HCT116 (cell line): Measurements from ENCODE around the gene AEBP2. TPM values are rescaled to one million over a fixed set of nuclear protein-coding genes. Genes with fewer than 3 reads are reported as not detected.

Experiments
- ATAC-seq: fragments of 200-7000 bp; cut with Tn5 transposase; 2 replicates; pipeline ENCODE4 v1.9.1; 2020; ENCODE audit warnings: mild to moderate bottlenecking, moderate library complexity
- BruUV-seq: library from RNA; stranded (reverse); fragments of 400-500 nt; replicated peaks from 2 replicates; lab custom pipeline; 2021; lab: Mats Ljungman, UMichigan
- CTCF ChIA-PET: fragments of 300-600 bp; sonication (Branson Sonifier 250); formaldehyde crosslinking; loops from one replicate; lab custom pipeline; 2021; ENCODE audit warnings: antibody characterized with exemption; lab: Charles Lee
- POLR2A ChIA-PET: fragments of 300-600, 350-600 bp; sonication (Branson Sonifier 250); formaldehyde crosslinking; loops from one replicate; lab custom pipeline; 2021; ENCODE audit warnings: antibody characterized with exemption; lab: Charles Lee
- RAD21 ChIA-PET, 2 experiments: fragments of 300-600 bp; sonication (Branson Sonifier 250); formaldehyde crosslinking; loops; one replicate each; lab custom pipeline; 2023; ENCODE audit warnings: low total read pairs in 2 of 2; ENCODE audit not compliant: uncharacterized antibody in 2 of 2, unreplicated experiment in 2 of 2, low non-redundant PET in 1 of 2; lab: Charles Lee
- DNase-seq: peaks from one replicate; pipeline ENCODE4 v3.0.0-alpha.2; 2010; ENCODE audit warnings: low read depth, low spot score
- H2AFZ ChIP-seq: fragments of 200-600 bp; shearing (Covaris generic), sonication (generic); 2 replicates; pipeline ENCODE4 v1.6.1; 2017; ENCODE audit warnings: low read depth, mixed run types, mixed read lengths, antibody characterized with exemption, low read length; ENCODE audit not compliant: poor library complexity, severe bottlenecking
- H3K27ac ChIP-seq: 2 replicates; pipeline ENCODE4 v1.5.1; 2012; ENCODE audit warnings: low read depth, low read length
- H3K27me3 ChIP-seq: fragments of 200-600 bp; sonication (generic); 2 replicates; pipeline ENCODE4 v1.6.1; 2016; ENCODE audit warnings: mixed run types, low read length, mixed read lengths; ENCODE audit not compliant: insufficient read depth
- H3K36me3 ChIP-seq, 2 experiments: fragments of 200-500 bp in 1 of 2; fragments of 200-600 bp in 1 of 2; sonication (Bioruptor generic) in 1 of 2; sonication (generic) in 1 of 2; 2 replicates each; pipeline versions ENCODE4 v1.5.1 to v1.6.1; 2014 to 2016; ENCODE audit warnings: low read length in 2 of 2, inconsistent platforms in 1 of 2, mixed read lengths in 1 of 2, mixed run types in 1 of 2; ENCODE audit not compliant: insufficient read depth in 2 of 2, control insufficient read depth in 1 of 2
- H3K4me1 ChIP-seq, 2 experiments: fragments of 200-600 bp in 1 of 2; sonication (generic) in 1 of 2; 2 replicates each; pipeline versions ENCODE4 v1.5.1 to v1.6.1; 2012 to 2017; ENCODE audit warnings: low read length in 2 of 2, inconsistent platforms in 1 of 2, mild to moderate bottlenecking in 1 of 2, mixed read lengths in 1 of 2, mixed run types in 1 of 2, moderate library complexity in 1 of 2; ENCODE audit not compliant: insufficient read depth in 2 of 2, control insufficient read depth in 1 of 2
- H3K4me2 ChIP-seq: fragments of 200-600 bp; sonication (generic); 2 replicates; pipeline ENCODE4 v1.6.1; 2017; ENCODE audit warnings: mixed run types, low read length, mixed read lengths
- H3K4me3 ChIP-seq, 2 experiments: fragments of 200-600 bp in 1 of 2; sonication (generic) in 1 of 2; replicated peaks in 1 of 2; 2 replicates each; pipeline ENCODE4 v1.5.1; 2011 to 2016; ENCODE audit warnings: low read length in 2 of 2, control low read depth in 1 of 2, low read depth in 1 of 2, mild to moderate bottlenecking in 1 of 2, mixed read lengths in 1 of 2, mixed run types in 1 of 2
- H3K79me2 ChIP-seq: fragments of 200-600 bp; sonication (generic); 2 replicates; pipeline ENCODE4 v1.6.1; 2017; ENCODE audit warnings: mild to moderate bottlenecking, mixed run types, low read length, moderate library complexity, mixed read lengths; ENCODE audit not compliant: insufficient read depth
- H3K9ac ChIP-seq: fragments of 200-600 bp; sonication (generic); 2 replicates; pipeline ENCODE4 v1.6.1; 2016; ENCODE audit warnings: low read length, mixed read lengths
- H3K9me2 ChIP-seq: fragments of 200-600 bp; sonication (generic), shearing (Covaris generic); 2 replicates; pipeline ENCODE4 v1.6.1; 2017; ENCODE audit warnings: mixed run types, mild to moderate bottlenecking, moderate library complexity; ENCODE audit not compliant: insufficient read depth
- H3K9me3 ChIP-seq, 2 experiments: fragments of 200-500 bp in 1 of 2; fragments of 200-600 bp in 1 of 2; sonication (Bioruptor generic) in 1 of 2; sonication (generic) in 1 of 2; 2 replicates each; pipeline ENCODE4 v1.6.1; 2014 to 2017; ENCODE audit warnings: low read length in 2 of 2, mixed read lengths in 2 of 2, inconsistent platforms in 1 of 2, low read depth in 1 of 2, mild to moderate bottlenecking in 1 of 2, mixed run types in 1 of 2, moderate library complexity in 1 of 2; ENCODE audit not compliant: control insufficient read depth in 1 of 2, insufficient read depth in 1 of 2
- H4K20me1 ChIP-seq: fragments of 200-600 bp; sonication (generic), shearing (Covaris generic); 2 replicates; pipeline ENCODE4 v1.6.1; 2017; ENCODE audit warnings: mixed run types, mild to moderate bottlenecking, moderate library complexity; ENCODE audit not compliant: insufficient read depth
- ATF3 ChIP-seq: IDR thresholded peaks from 2 replicates; pipeline ENCODE4 v1.6.1; 2012
- CBX3 ChIP-seq: IDR thresholded peaks from 2 replicates; pipeline ENCODE4 v1.6.1; 2012; ENCODE audit warnings: low read depth
- EZH2 ChIP-seq: fragments of 200-600 bp; sonication (generic); IDR thresholded peaks from 2 replicates; pipeline ENCODE4 v1.6.1; 2017; ENCODE audit warnings: antibody characterized with exemption, mixed run types
- FOSL1 ChIP-seq: IDR thresholded peaks from 2 replicates; pipeline ENCODE4 v1.6.1; 2012; ENCODE audit warnings: low read depth
- MAX ChIP-seq: IDR thresholded peaks from 2 replicates; pipeline ENCODE4 v1.6.1; 2012
- POLR2AphosphoS5 ChIP-seq: IDR thresholded peaks from 2 replicates; pipeline ENCODE4 v1.6.1; 2011; ENCODE audit warnings: mild to moderate bottlenecking, low read depth, low read length, moderate library complexity
- RAD21 ChIP-seq: IDR thresholded peaks from 2 replicates; pipeline ENCODE4 v1.6.1; 2012; ENCODE audit warnings: low read depth, mild to moderate bottlenecking
- REST ChIP-seq: IDR thresholded peaks from 2 replicates; pipeline ENCODE4 v1.6.1; 2012; ENCODE audit warnings: low read depth
- SIN3A ChIP-seq: IDR thresholded peaks from 2 replicates; pipeline ENCODE4 v1.6.1; 2012; ENCODE audit warnings: low read depth
- SP1 ChIP-seq: IDR thresholded peaks from 2 replicates; pipeline ENCODE4 v1.6.1; 2012; ENCODE audit warnings: low read depth
- SRF ChIP-seq: IDR thresholded peaks from 2 replicates; pipeline ENCODE4 v1.6.1; 2012; ENCODE audit warnings: low read depth
- TCF7L2 ChIP-seq: IDR thresholded peaks from 2 replicates; pipeline ENCODE4 v1.7.0; 2011; ENCODE audit warnings: borderline replicate concordance, inconsistent platforms; ENCODE audit not compliant: insufficient read depth, insufficient read length; ENCODE audit errors: extremely low read depth
- YY1 ChIP-seq: IDR thresholded peaks from 2 replicates; pipeline ENCODE4 v1.6.1; 2011; ENCODE audit warnings: low read length, low read depth, moderate library complexity, mild to moderate bottlenecking; ENCODE audit not compliant: insufficient replicate concordance; ENCODE audit errors: extremely low read depth
- ZBTB33 ChIP-seq: IDR thresholded peaks from 2 replicates; pipeline ENCODE4 v1.6.1; 2011; ENCODE audit warnings: mild to moderate bottlenecking, low read length, moderate library complexity; ENCODE audit not compliant: insufficient replicate concordance; ENCODE audit errors: extremely low read depth
- ZFX ChIP-seq: fragments of 450-650 bp; IDR thresholded peaks from 2 replicates; pipeline ENCODE4 v1.6.1; 2017
- ZNF274 ChIP-seq: fragments of 200-500 bp; sonication (Bioruptor generic); IDR thresholded peaks from 2 replicates; pipeline ENCODE4 v1.6.1; 2014; ENCODE audit warnings: mild to moderate bottlenecking, low read depth, low read length, inconsistent platforms
- intact Hi-C: fragments of 100-400 bp; cut with micrococcal nuclease; formaldehyde crosslinking; loops from 2 replicates; pipeline ENCODE4 v1.10.0; 2022
- total RNA-seq: library from RNA; stranded (reverse); gene quantifications from one replicate; pipeline ENCODE4 v1.2.1, GENCODE V29; 2021; ENCODE audit not compliant: unreplicated experiment

Gene AEBP2
- total RNA-seq, 1 experiment from 2014 or later = 44.6 TPM

- peaks cover 0 to 2% of the 10 kb centered on the region in 2 experiments; a peak in 1 of 4 replicates for H3K36me3 ChIP-seq
- intact Hi-C loops = no loop called here
- no peak overlapping the region for H3K9ac ChIP-seq
- ATAC-seq (no peak), DNase-seq (no peak)
- no peaks in the 10 kb centered on the region for H3K9me3 ChIP-seq
- H3K27ac ChIP-seq = no peak overlapping the region
- peaks cover under 1 to 5% of the 10 kb centered on the region in 2 experiments; a peak in 3 of 4 replicates for H3K4me1 ChIP-seq
- H3K4me2 ChIP-seq = no peak overlapping the region
- CTCF ChIA-PET = no interaction called here
- RAD21 ChIA-PET = no interaction called here
- H3K79me2 ChIP-seq = peaks cover 10% of the 10 kb centered on the region; the same call in 1 of the 2 replicates
- BruUV-seq = no TSS peak
- POLR2A ChIA-PET = no interaction called here
- H3K4me3 ChIP-seq = no peak overlapping the region
- H4K20me1 ChIP-seq = no peaks in the 10 kb centered on the region
- no peak overlapping the region for H2AFZ ChIP-seq
- no peaks in the 10 kb centered on the region for H3K27me3 ChIP-seq
- no peaks in the 10 kb centered on the region for H3K9me2 ChIP-seq
- TF ChIP-seq TCF7L2 (no peak), YY1 (no peak), SRF (no peak), ATF3 (no peak), ZBTB33 (no peak), CBX3 (no peak), POLR2AphosphoS5 (no peak), ZNF274 (no peak), EZH2 (no peak), SIN3A (no peak), RAD21 (no peak), ZFX (no peak), MAX (no peak), FOSL1 (no peak), SP1 (no peak), REST (no peak)
Observed at GRCh38 chr12:19520646-19521415, 81.5 kb downstream of the AEBP2 start.
